GM18508 (cell line): ENCODE measurements around the gene CDA.

Experiments used
- ATAC-seq: cut with Tn5 transposase; IDR thresholded peaks from one replicate; pipeline ENCODE4 v1.9.1; 2021; ENCODE audit warnings: moderate number of reproducible peaks; ENCODE audit not compliant: insufficient read depth, unreplicated experiment

Gene CDA

DNA sequence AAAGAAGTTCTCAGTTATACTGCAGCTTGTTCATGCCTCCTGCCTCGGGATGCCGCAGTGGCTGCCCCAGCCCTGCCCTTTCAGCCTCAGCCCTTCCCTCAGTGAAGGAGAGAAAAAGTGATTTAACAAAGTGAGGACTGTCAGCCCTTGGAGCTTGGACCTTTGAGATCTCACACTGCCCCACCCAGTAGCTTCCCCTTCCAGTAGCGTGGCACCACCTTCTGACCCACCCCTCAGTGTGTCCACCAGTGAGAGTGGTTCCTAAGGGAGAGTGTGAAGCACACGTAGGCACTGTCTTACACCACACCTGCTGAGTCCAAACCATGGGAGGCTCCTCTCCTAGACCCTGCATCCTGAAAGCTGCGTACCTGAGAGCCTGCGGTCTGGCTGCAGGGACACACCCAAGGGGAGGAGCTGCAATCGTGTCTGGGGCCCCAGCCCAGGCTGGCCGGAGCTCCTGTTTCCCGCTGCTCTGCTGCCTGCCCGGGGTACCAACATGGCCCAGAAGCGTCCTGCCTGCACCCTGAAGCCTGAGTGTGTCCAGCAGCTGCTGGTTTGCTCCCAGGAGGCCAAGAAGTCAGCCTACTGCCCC is at the start of gene CDA:
CDA (plus strand) TSS at position 464 of the 592 bp plus-strand sequence; CDS start at position 497, 33 bp downstream.
- ATAC-seq = no peak

GRCh38 chr1:20540281-20540680 is 48.6 kb upstream of the CDA start:
- ATAC-seq = no peak

DNA sequence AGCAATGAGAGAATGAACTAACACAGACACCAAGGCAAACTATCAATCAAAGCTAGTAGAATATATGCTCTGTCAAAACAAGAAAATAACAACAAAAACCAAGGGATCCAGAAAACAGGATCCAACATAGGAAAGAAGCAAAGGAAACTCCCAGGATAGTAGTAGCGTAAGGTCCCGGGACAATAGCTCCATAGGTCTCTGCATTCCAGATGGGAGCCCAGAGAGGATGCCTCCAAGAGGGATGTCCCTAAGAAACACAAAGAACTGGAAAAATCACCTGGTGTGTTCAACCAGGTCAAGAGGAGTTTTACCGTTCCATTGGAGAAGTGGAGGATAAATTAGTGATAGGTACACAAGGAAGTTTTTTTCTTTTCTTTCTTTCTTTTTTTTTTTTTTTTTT is 42.3 kb upstream of the CDA start:
- ATAC-seq = no peak

GRCh38 chr1:20551161-20551560 is 37.7 kb upstream of the CDA start:
- ATAC-seq = no peak

DNA sequence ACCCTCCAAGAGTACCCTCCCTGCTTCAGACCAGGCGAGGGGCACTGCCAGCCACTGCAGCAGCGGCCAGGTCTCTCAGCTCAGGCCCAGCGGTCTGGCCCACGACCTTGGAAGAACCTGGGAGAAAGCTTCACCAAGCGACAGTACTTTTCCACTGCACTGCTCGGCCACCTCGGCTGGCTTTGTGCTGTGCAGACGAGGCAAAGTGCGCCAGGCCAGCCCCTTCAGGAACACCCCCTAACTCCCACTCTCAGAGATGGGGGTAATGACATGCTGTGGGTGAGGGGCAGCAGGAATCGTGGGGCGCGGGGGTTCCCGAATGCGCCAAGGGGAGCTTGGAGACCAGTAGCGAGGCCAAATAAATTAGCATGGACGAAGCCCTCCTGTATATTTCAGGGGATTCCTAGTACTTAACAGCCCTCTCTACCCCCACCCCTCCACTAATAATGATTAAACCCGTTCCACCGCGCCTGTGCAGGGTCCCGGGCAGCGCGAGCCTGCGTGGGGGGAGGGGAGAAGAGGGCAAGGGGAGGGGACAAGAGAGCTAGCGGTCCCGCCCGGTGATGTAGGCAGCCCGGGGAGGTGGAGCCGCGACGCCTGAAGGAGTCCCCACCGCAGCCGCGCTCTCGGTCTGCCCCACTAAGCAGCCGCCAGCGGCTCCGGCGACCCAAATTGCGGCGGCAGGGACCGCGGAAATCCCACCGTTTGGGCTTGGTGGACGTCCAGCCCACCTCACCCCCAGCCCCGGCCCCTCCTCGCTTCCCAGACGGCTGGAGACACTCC is 36.8 kb upstream of the CDA start, which contains the start of gene FAM43B:
FAM43B (plus strand) TSS at position 629 of the 783 bp plus-strand sequence. CDS start 401 bp downstream, outside the sequence.
- no peak for ATAC-seq

GRCh38 chr1:20552728-20553445 is 36.0 kb upstream of the CDA start:
- no peak for ATAC-seq

- no peak for ATAC-seq
Measured at GRCh38 chr1:20555025-20555757, 33.7 kb upstream of the CDA start.

- no peak for ATAC-seq
Measured at GRCh38 chr1:20555758-20556120, 33.2 kb upstream of the CDA start.

DNA sequence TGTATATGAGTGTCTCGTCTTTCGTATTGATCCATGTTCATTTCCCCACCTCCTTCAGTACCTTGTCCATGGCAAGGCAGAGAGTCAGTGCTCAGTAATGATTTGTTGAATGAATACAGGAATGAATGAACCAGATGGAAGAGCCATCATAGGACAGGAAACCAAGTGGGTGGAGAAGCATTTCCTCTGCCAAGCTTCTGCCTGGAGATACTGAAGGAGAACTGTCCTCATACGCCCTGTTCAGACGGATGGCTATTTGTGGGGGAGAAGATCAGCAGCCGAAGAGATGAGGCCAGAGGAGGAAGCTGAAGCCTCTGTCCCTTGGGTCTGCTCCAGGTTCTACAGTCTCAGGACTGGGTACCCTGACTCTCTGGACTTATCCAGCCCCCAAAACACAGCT is 30.7 kb upstream of the CDA start:
- ATAC-seq = no peak

- ATAC-seq = no peak
Measured at GRCh38 chr1:20560966-20561365, 27.9 kb upstream of the CDA start.

GRCh38 chr1:20565234-20565633 is 23.7 kb upstream of the CDA start:
- no peak for ATAC-seq

- ATAC-seq = no peak
Measured at GRCh38 chr1:20569523-20570098, 19.3 kb upstream of the CDA start.

GRCh38 chr1:20571427-20571826 is 17.5 kb upstream of the CDA start:
- ATAC-seq = no peak

DNA sequence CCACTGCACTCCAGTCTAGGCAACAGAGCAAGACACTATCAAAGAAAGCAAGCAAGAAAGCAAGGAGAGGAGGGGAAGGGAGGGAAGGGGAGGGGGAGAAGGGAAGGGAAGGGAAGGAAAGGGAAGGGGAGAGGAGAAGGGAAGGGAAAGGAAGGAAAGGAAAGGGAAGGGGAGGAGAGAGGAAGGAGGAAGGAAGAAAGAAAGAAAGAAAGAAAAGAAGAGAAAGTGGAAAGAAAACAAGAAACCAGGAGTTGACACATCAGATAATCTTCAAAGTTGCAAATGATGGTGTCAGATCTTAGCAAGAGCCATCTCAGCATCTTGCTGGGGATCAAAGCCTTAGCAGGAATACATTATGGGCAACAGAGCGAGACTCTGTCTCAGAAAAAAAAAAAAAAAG is 14.9 kb upstream of the CDA start:
- no peak for ATAC-seq

- ATAC-seq = no peak
Measured at GRCh38 chr1:20574686-20575540, 14.0 kb upstream of the CDA start.

DNA sequence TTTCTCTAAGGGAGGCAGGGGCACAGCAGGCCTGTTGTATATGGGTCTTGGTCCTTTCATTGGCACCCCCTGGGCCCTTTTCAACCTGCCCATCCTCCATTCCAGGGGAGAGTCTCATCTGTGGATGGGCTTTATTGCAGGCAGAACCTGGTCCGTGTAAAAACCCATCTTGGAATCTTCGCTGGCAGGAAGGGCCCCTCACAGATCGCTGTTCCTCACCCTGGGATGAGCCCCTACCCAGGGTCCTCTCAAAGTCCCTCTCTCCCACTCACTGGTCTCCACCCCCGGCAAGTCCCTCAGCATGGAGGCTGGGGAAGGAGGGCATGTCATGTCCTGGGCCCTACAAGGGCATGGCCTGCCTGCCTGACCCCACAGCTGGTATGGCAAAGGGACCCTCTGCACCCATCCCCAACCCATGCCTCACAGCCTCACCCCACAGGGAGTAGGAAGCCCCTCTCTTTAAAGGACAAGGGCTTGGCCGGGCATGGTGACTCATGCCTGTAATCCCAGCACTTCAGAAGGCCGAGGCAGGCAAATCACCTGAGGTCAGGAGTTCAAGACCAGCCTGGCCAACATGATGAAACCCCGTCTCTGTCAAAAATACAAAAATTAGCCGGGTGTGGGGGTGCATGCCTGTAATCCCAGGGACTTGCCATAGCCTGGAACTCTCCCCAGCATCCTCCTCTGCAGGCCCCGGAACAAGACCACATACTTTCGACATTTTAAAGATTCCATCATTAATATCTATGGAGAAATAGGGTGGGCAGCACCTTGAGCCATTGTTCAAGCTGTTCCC is 13.2 kb upstream of the CDA start:
- no peak for ATAC-seq

DNA sequence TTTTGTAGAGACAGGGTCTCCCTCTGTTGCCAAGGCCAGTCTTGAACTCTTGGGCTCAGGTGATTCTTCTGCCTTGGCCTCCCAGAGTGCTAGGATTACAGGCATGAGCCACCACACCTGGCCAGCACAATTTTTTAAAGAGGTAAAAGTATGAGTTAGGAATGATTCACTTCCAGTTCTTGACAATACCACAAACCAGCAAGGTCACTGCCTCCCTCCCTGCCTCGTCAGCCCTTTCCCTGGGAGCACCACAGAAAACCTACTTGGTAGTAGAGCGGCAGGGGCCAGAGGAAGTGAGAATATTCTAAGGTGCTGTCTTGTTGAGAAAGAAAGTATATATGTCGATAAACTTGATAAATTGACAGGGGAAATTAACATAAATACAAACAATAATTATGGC is 10.8 kb upstream of the CDA start:
- no peak for ATAC-seq

DNA sequence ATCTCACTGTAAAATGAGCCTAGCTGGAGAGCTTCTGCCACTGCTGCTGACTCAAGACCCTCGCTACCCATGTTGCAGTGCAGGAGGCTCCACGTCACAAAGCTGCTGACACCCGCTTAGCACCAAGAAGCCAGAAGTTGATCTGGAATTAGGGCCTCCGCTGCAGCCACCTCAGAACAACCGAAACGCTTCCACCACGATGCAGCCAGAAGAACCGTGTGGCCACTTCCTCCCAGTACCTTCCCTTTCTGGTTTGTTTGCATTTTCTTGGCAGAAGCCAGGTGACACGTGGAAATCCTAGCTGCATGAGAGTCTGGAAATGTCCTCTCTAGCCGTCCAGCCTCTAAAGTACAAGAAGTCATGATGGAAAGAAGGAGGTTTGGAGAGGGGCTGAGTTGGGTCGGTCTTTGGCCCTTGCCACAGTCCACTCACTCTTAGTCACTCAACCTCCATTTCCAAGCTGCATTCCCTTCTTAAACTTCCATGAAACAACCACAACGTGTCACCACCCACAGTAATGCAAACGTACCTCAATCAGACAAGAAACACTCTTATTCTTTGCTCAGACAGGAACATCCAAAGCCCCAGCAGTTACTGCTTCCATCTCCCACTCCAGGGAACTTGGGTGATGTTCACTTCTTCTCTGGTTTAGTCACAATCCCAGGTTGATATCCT is 10.0 kb upstream of the CDA start:
- no peak for ATAC-seq
